ENCODE results near the gene FEM1A.
A peak's percentile ranks its signal among the peaks of the same experiment; 100 is the strongest.
"Not testable (repeated sequence)": the region's sequence is repeated elsewhere in the genome, so short reads cannot be mapped to it uniquely, and the experiment has no call there.

The FEM1A gene

GRCh38 chr19:4800591-4801081 lies 9.1 kb downstream of the FEM1A start:
- TF ChIP-seq CTCF (conservative IDR thresholded peaks at IDR 0.05), result no peak
- H3K27ac ChIP-seq, result no peak overlapping the region

- H3K27ac ChIP-seq, result no peak overlapping the region
- TF ChIP-seq CTCF (conservative IDR thresholded peaks at IDR 0.05), result no peak
Observed at GRCh38 chr19:4801085-4801619, 9.6 kb downstream of the FEM1A start.

- no peak for TF ChIP-seq CTCF (conservative IDR thresholded peaks at IDR 0.05)
- H3K27ac ChIP-seq, result no peak overlapping the region
Observed at GRCh38 chr19:4802711-4803110, 11.2 kb downstream of the FEM1A start.

- peak; percentile 76 for TF ChIP-seq CTCF (conservative IDR thresholded peaks at IDR 0.05)
- no peak overlapping the region for H3K27ac ChIP-seq
Observed at GRCh38 chr19:4803736-4804695, 12.5 kb downstream of the FEM1A start.

GRCh38 chr19:4805140-4805539 lies 13.6 kb downstream of the FEM1A start:
- H3K27ac ChIP-seq, result not testable (repeated sequence)

- no peak for TF ChIP-seq CTCF (conservative IDR thresholded peaks at IDR 0.05)
- H3K27ac ChIP-seq, result no peak overlapping the region
Observed at GRCh38 chr19:4806384-4806783, 14.8 kb downstream of the FEM1A start.

- TF ChIP-seq CTCF (conservative IDR thresholded peaks at IDR 0.05), result no peak
- no peak overlapping the region for H3K27ac ChIP-seq
Observed at GRCh38 chr19:4807188-4807587, 15.7 kb downstream of the FEM1A start.
